CD4-positive, alpha-beta T cell (primary cell): ENCODE measurements around the gene RAB31. TPM values are rescaled to one million over a fixed set of nuclear protein-coding genes. Genes with fewer than 3 reads are reported as not detected.

Experiments
- ATAC-seq: fragments of 200-7000 bp; cut with Tn5 transposase; one replicate; pipeline ENCODE4 v1.10.0; 2022; ENCODE audit warnings: mild to moderate bottlenecking; ENCODE audit not compliant: poor library complexity
- CTCF ChIA-PET: fragments of 350-600 bp; sonication (Branson Sonifier 250); formaldehyde crosslinking; loops from one replicate; lab custom pipeline; 2021; ENCODE audit warnings: antibody characterized with exemption, inconsistent platforms; lab: Charles Lee
- POLR2A ChIA-PET: fragments of 350-600 bp; sonication (Branson Sonifier 250); formaldehyde crosslinking; loops from one replicate; lab custom pipeline; 2021; ENCODE audit warnings: antibody characterized with exemption, inconsistent platforms; lab: Charles Lee
- DNase-seq, 14 experiments: peaks; one replicate each; pipeline ENCODE4 v3.0.0-alpha.2; 2013 to 2020; ENCODE audit warnings: mixed read lengths in 2 of 14
- H3K27ac ChIP-seq, 2 donors: one replicate each; pipeline versions ENCODE4 v1.5.1 to v1.7.0; 2013; ENCODE audit warnings: low read length in 2 of 2, low read depth in 1 of 2, mild to moderate bottlenecking in 1 of 2
- H3K27me3 ChIP-seq, 2 experiments: 1 replicate in 1 of 2; 2 replicates in 1 of 2; pipeline versions ENCODE4 v1.6.1 to v1.7.0; 2013; ENCODE audit warnings: low read length in 2 of 2, control low read depth in 1 of 2, mild to moderate bottlenecking in 1 of 2, moderate library complexity in 1 of 2; ENCODE audit not compliant: insufficient read depth in 2 of 2, control insufficient read depth in 1 of 2
- H3K36me3 ChIP-seq: one replicate; pipeline ENCODE4 v1.6.1; 2013; ENCODE audit warnings: low read length, control low read depth; ENCODE audit not compliant: insufficient read depth
- H3K4me1 ChIP-seq: one replicate; pipeline ENCODE4 v1.6.1; 2013; ENCODE audit warnings: low read length, control low read depth; ENCODE audit not compliant: insufficient read depth
- H3K4me3 ChIP-seq: one replicate; pipeline ENCODE4 v1.5.1; 2013; ENCODE audit warnings: mild to moderate bottlenecking, low read length, moderate library complexity
- H3K9me3 ChIP-seq, 2 experiments: 1 replicate in 1 of 2; 2 replicates in 1 of 2; pipeline versions ENCODE4 v1.6.1 to v1.7.0; 2013; ENCODE audit warnings: low read length in 2 of 2, mild to moderate bottlenecking in 2 of 2, control low read depth in 1 of 2, moderate library complexity in 1 of 2; ENCODE audit not compliant: control insufficient read depth in 1 of 2, insufficient read depth in 1 of 2
- H3K27ac Mint-ChIP-seq: one replicate; pipeline ENCODE4 v1.8.0; 2020; ENCODE audit warnings: mixed read lengths
- H3K27me3 Mint-ChIP-seq: one replicate; pipeline ENCODE4 v1.8.0; 2021; ENCODE audit warnings: mixed read lengths
- H3K36me3 Mint-ChIP-seq: one replicate; pipeline ENCODE4 v1.8.0; 2021; ENCODE audit warnings: low read depth, mixed read lengths
- H3K4me1 Mint-ChIP-seq: one replicate; pipeline ENCODE4 v1.8.0; 2021; ENCODE audit warnings: low read depth, mixed read lengths
- H3K4me3 Mint-ChIP-seq: one replicate; pipeline ENCODE4 v1.8.0; 2020; ENCODE audit warnings: mild to moderate bottlenecking, mixed read lengths
- H3K9me3 Mint-ChIP-seq: one replicate; pipeline ENCODE4 v1.8.0; 2020; ENCODE audit warnings: mixed read lengths
- CTCF ChIP-seq: fragments of 200-600 bp; IDR thresholded peaks from one replicate; pipeline ENCODE4 v1.8.0; 2022; ENCODE audit warnings: antibody characterized with exemption, mild to moderate bottlenecking
- intact Hi-C, 2 experiments: fragments of 100-400 bp; cut with DNase I in 1 of 2; cut with micrococcal nuclease in 1 of 2; formaldehyde crosslinking; loops; one replicate each; pipeline versions ENCODE4 v1.15.1 to v1.9.0; 2023 to 2025; cut with DNase I, micrococcal nuclease
- total RNA-seq, 174 experiments: library from RNA in 2 of 174; stranded (reverse) in 2 of 174; gene quantifications; one replicate each; pipeline ENCODE4 v1.2.3 and lab custom pipeline; 2021 to 2026

Gene RAB31
- total RNA-seq, 2 experiments from 2014 or later, result 1.1 to 1.3 TPM

GRCh38 chr18:9885170-9886004 lies 177.3 kb downstream of the RAB31 start, which contains the start of gene TXNDC2:
TXNDC2 (plus strand) TSS chr18:9885973; CDS start chr18:9886681, 708 bp downstream.
- H3K27me3 Mint-ChIP-seq, result no peaks in the 10 kb centered on the region
- intact Hi-C loops, result no loop called here
- Histone ChIP-seq H3K4me3 (no peak within 1 kb of the TSS), H3K27ac (no peak within 1 kb of the TSS), H3K36me3 (no peaks in the 10 kb centered on the region), H3K9me3 (no peaks in the 10 kb centered on the region), H3K27me3 (no peaks in the 10 kb centered on the region), H3K4me1 (no peaks in the 10 kb centered on the region)
- no peaks in the 10 kb centered on the region for H3K9me3 Mint-ChIP-seq
- H3K4me1 Mint-ChIP-seq, result no peaks in the 10 kb centered on the region
- DNase-seq, result no peak
- no peak within 1 kb of the TSS for H3K27ac Mint-ChIP-seq
- no peaks in the 10 kb centered on the region for H3K36me3 Mint-ChIP-seq
- ChIA-PET CTCF (no interaction called here), POLR2A (no interaction called here)
- no peak within 1 kb of the TSS for H3K4me3 Mint-ChIP-seq
- TF ChIP-seq CTCF, result no peak
- ATAC-seq, result no peak

GRCh38 chr18:9886005-9886348 lies 177.9 kb downstream of the RAB31 start:
- Histone ChIP-seq H3K27me3 (no peaks in the 10 kb centered on the region), H3K27ac (no peak overlapping the region), H3K36me3 (no peaks in the 10 kb centered on the region), H3K9me3 (no peaks in the 10 kb centered on the region), H3K4me3 (no peak overlapping the region), H3K4me1 (no peaks in the 10 kb centered on the region)
- Mint-ChIP-seq H3K9me3 (no peaks in the 10 kb centered on the region), H3K4me3 (no peak overlapping the region), H3K27me3 (no peaks in the 10 kb centered on the region), H3K4me1 (no peaks in the 10 kb centered on the region), H3K27ac (no peak overlapping the region), H3K36me3 (no peaks in the 10 kb centered on the region)
- intact Hi-C loops, result no loop called here
- DNase-seq, result no peak
- ChIA-PET POLR2A (no interaction called here), CTCF (no interaction called here)
- no peak for TF ChIP-seq CTCF
- ATAC-seq, result no peak

GRCh38 chr18:9887992-9888391 lies 179.9 kb downstream of the RAB31 start:
- Histone ChIP-seq H3K27me3 (no peaks in the 10 kb centered on the region), H3K4me3 (no peak overlapping the region), H3K9me3 (no peaks in the 10 kb centered on the region), H3K27ac (no peak overlapping the region), H3K4me1 (no peaks in the 10 kb centered on the region), H3K36me3 (no peaks in the 10 kb centered on the region)
- H3K4me1 Mint-ChIP-seq, result no peaks in the 10 kb centered on the region
- H3K4me3 Mint-ChIP-seq, result no peak overlapping the region
- H3K27ac Mint-ChIP-seq, result no peak overlapping the region
- H3K9me3 Mint-ChIP-seq, result no peaks in the 10 kb centered on the region
- no peaks in the 10 kb centered on the region for H3K27me3 Mint-ChIP-seq
- ChIA-PET POLR2A (no interaction called here), CTCF (no interaction called here)
- no peaks in the 10 kb centered on the region for H3K36me3 Mint-ChIP-seq
- intact Hi-C loops, result no loop called here
- no peak for ATAC-seq
- DNase-seq, result no peak
- no peak for TF ChIP-seq CTCF
